A673 (cell line): ENCODE data around the gene GPR31. TPM values are rescaled to one million over a fixed set of nuclear protein-coding genes. Genes with fewer than 3 reads are reported as not detected.

Source experiments
- BruUV-seq: library from RNA; stranded (reverse); fragments of 400-500 nt; replicated peaks from 2 replicates; lab custom pipeline; 2021; lab: Mats Ljungman, UMichigan
- CTCF ChIA-PET: fragments of 300-600 bp; sonication (Branson Sonifier 250); formaldehyde crosslinking; loops from one replicate; lab custom pipeline; 2022; ENCODE audit warnings: antibody characterized with exemption; lab: Charles Lee
- POLR2A ChIA-PET: fragments of 300-600 bp; sonication (Branson Sonifier 250); formaldehyde crosslinking; loops from one replicate; lab custom pipeline; 2022; ENCODE audit warnings: antibody characterized with exemption; ENCODE audit not compliant: low non-redundant PET; lab: Charles Lee
- DNase-seq: peaks from one replicate; pipeline ENCODE4 v3.0.0-alpha.2; 2015; ENCODE audit warnings: low spot score
- H3K27ac ChIP-seq: fragments of 200-600 bp; sonication (generic); 2 replicates; pipeline ENCODE4 v1.5.1; 2016; ENCODE audit warnings: mixed run types, low read depth, mild to moderate bottlenecking, mixed read lengths, antibody characterized with exemption, low read length; ENCODE audit not compliant: poor library complexity, severe bottlenecking
- H3K27me3 ChIP-seq: fragments of 200-600 bp; sonication (generic); replicated peaks from 2 replicates; pipeline ENCODE4 v1.6.1; 2017; ENCODE audit warnings: mixed run types, low read depth, mild to moderate bottlenecking, mixed read lengths, antibody characterized with exemption, low read length; ENCODE audit not compliant: insufficient read depth, poor library complexity
- H3K36me3 ChIP-seq: fragments of 200-600 bp; sonication (generic); 2 replicates; pipeline ENCODE4 v1.6.1; 2016; ENCODE audit warnings: mixed run types, mild to moderate bottlenecking, mixed read lengths, antibody characterized with exemption, low read length; ENCODE audit not compliant: insufficient read depth, poor library complexity, severe bottlenecking
- H3K4me1 ChIP-seq: fragments of 200-600 bp; sonication (generic); 2 replicates; pipeline ENCODE4 v1.6.1; 2017; ENCODE audit warnings: mixed run types, mild to moderate bottlenecking, mixed read lengths, antibody characterized with exemption, low read length; ENCODE audit not compliant: insufficient read depth, poor library complexity, severe bottlenecking
- H3K4me3 ChIP-seq: fragments of 200-600 bp; sonication (generic); 2 replicates; pipeline ENCODE4 v1.5.1; 2016; ENCODE audit warnings: low read depth, mixed run types, mild to moderate bottlenecking, mixed read lengths, low read length; ENCODE audit not compliant: poor library complexity, severe bottlenecking
- H3K9me3 ChIP-seq: fragments of 200-600 bp; sonication (generic); 2 replicates; pipeline ENCODE4 v1.6.1; 2016; ENCODE audit warnings: mixed run types, low read depth, mild to moderate bottlenecking, mixed read lengths, antibody characterized with exemption, low read length; ENCODE audit not compliant: poor library complexity, severe bottlenecking
- EZH2 ChIP-seq: fragments of 200-600 bp; sonication (generic); IDR thresholded peaks from 2 replicates; pipeline ENCODE4 v1.6.1; 2017; ENCODE audit warnings: borderline replicate concordance, low read depth, mild to moderate bottlenecking, mixed read lengths, antibody characterized with exemption, low read length; ENCODE audit not compliant: poor library complexity, severe bottlenecking
- intact Hi-C: fragments of 100-400 bp; cut with micrococcal nuclease; formaldehyde crosslinking; loops from one replicate; pipeline ENCODE4 v1.10.0; 2022; ENCODE audit not compliant: unreplicated experiment
- total RNA-seq: library from RNA; stranded (reverse); gene quantifications from 2 replicates; pipeline ENCODE4 v1.2.3, GENCODE V29; 2021
- TF ChIP-seq, protein P1 (sequence below): fragments of 300-800, 200-600 bp; sonication (generic); conservative IDR thresholded peaks from 2 replicates; pipeline ENCODE4 v1.5.1; 2017; ENCODE audit warnings: low read depth, mild to moderate bottlenecking, antibody characterized with exemption, low read length, moderate library complexity, mixed read lengths

GPR31 gene
- total RNA-seq, 1 experiment from 2014 or later: not detected

- H3K9me3 ChIP-seq: no peaks in the 10 kb centered on the region
- ChIA-PET CTCF (no interaction called here), POLR2A (no interaction called here)
- intact Hi-C loops: no loop called here
- H3K27ac ChIP-seq: no peak overlapping the region
- H3K4me1 ChIP-seq: no peaks in the 10 kb centered on the region
- no peaks in the 10 kb centered on the region for H3K36me3 ChIP-seq
- H3K4me3 ChIP-seq: no peak overlapping the region
- no peak for DNase-seq
- BruUV-seq: no TSS peak
- H3K27me3 ChIP-seq: peaks cover 11% of the 10 kb centered on the region
- TF ChIP-seq EZH2: no peak
- TF ChIP-seq, protein P1, sequence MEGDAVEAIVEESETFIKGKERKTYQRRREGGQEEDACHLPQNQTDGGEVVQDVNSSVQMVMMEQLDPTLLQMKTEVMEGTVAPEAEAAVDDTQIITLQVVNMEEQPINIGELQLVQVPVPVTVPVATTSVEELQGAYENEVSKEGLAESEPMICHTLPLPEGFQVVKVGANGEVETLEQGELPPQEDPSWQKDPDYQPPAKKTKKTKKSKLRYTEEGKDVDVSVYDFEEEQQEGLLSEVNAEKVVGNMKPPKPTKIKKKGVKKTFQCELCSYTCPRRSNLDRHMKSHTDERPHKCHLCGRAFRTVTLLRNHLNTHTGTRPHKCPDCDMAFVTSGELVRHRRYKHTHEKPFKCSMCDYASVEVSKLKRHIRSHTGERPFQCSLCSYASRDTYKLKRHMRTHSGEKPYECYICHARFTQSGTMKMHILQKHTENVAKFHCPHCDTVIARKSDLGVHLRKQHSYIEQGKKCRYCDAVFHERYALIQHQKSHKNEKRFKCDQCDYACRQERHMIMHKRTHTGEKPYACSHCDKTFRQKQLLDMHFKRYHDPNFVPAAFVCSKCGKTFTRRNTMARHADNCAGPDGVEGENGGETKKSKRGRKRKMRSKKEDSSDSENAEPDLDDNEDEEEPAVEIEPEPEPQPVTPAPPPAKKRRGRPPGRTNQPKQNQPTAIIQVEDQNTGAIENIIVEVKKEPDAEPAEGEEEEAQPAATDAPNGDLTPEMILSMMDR: no peak
Measured at GRCh38 chr6:167154291-167154690, 3.5 kb downstream of the GPR31 start.

- ChIA-PET POLR2A (no interaction called here), CTCF (no interaction called here)
Measured at GRCh38 chr6:167153521-167153959, 4.2 kb downstream of the GPR31 start.

GRCh38 chr6:167152862-167153261, 4.9 kb downstream of the GPR31 start:
- ChIA-PET CTCF (no interaction called here), POLR2A (no interaction called here)
- no peak overlapping the region for H3K4me3 ChIP-seq
- no peak for TF ChIP-seq EZH2
- TF ChIP-seq, protein P1: no peak
- peaks cover 11% of the 10 kb centered on the region for H3K27me3 ChIP-seq
- no peaks in the 10 kb centered on the region for H3K9me3 ChIP-seq
- intact Hi-C loops: no loop called here
- no peak overlapping the region for H3K27ac ChIP-seq
- no TSS peak for BruUV-seq
- no peaks in the 10 kb centered on the region for H3K36me3 ChIP-seq
- no peaks in the 10 kb centered on the region for H3K4me1 ChIP-seq
- no peak for DNase-seq

More at GRCh38 chr6:167153521-167153959, 4.2 kb downstream of the GPR31 start:
- H3K27me3 ChIP-seq: peaks cover 11% of the 10 kb centered on the region
- no peaks in the 10 kb centered on the region for H3K36me3 ChIP-seq
- no peak overlapping the region for H3K4me3 ChIP-seq
- no TSS peak for BruUV-seq
- TF ChIP-seq EZH2: no peak
- TF ChIP-seq, protein P1: no peak
- no peak overlapping the region for H3K27ac ChIP-seq
- no peaks in the 10 kb centered on the region for H3K9me3 ChIP-seq
- no peaks in the 10 kb centered on the region for H3K4me1 ChIP-seq
- DNase-seq: no peak
- intact Hi-C loops: no loop called here
